Keratinocyte (primary cell): ENCODE data around the gene B3GALT6. TPM values are rescaled to one million over a fixed set of nuclear protein-coding genes. Genes with fewer than 3 reads are reported as not detected.

Experiments
- DNase-seq: peaks from one replicate; pipeline ENCODE4 v3.0.0-alpha.2; 2011; ENCODE audit warnings: low read depth, missing footprints, low spot score
- FAIRE-seq: peaks from 2 replicates; lab custom pipeline; 2011; peaks lifted over from hg19 to GRCh38; lab: Jason Lieb, UNC
- H2AFZ ChIP-seq: 2 replicates; pipeline ENCODE4 v1.6.0; 2012; ENCODE audit warnings: low read length, control low read depth, inconsistent platforms; ENCODE audit not compliant: control insufficient read depth
- H3K27ac ChIP-seq: 2 replicates; pipeline ENCODE4 v1.5.1; 2011; ENCODE audit warnings: low read length; ENCODE audit not compliant: control insufficient read depth, insufficient read depth
- H3K27me3 ChIP-seq: 3 replicates; pipeline ENCODE4 v1.6.0; 2011; ENCODE audit warnings: low read length; ENCODE audit not compliant: control insufficient read depth, insufficient read depth; ENCODE audit errors: extremely low read depth
- H3K36me3 ChIP-seq, 2 experiments: 2 replicates in 1 of 2; 3 replicates in 1 of 2; pipeline ENCODE4 v1.5.1; 2011; ENCODE audit warnings: low read length in 2 of 2, mild to moderate bottlenecking in 1 of 2; ENCODE audit not compliant: control insufficient read depth in 2 of 2, insufficient read depth in 2 of 2; ENCODE audit errors: extremely low read depth in 1 of 2
- H3K4me1 ChIP-seq: 3 replicates; pipeline ENCODE4 v1.5.1; 2011; ENCODE audit warnings: low read length; ENCODE audit not compliant: control insufficient read depth, insufficient read depth; ENCODE audit errors: extremely low read depth
- H3K4me2 ChIP-seq: 3 replicates; pipeline ENCODE4 v1.6.0; 2011; ENCODE audit warnings: low read depth, low read length; ENCODE audit not compliant: control insufficient read depth, insufficient read depth; ENCODE audit errors: extremely low read depth
- H3K4me3 ChIP-seq, 3 experiments: fragments of 200-600 bp in 1 of 3; sonication (generic) in 1 of 3; 2 replicates in 2 of 3; 3 replicates in 1 of 3; pipeline ENCODE4 v1.5.1; 2011 to 2016; ENCODE audit warnings: low read length in 3 of 3, mild to moderate bottlenecking in 3 of 3, control low read depth in 2 of 3, inconsistent platforms in 1 of 3, low read depth in 1 of 3, mixed read lengths in 1 of 3, mixed run types in 1 of 3, moderate library complexity in 1 of 3; ENCODE audit not compliant: control insufficient read depth in 2 of 3, insufficient read depth in 2 of 3; ENCODE audit errors: extremely low read depth in 1 of 3
- H3K79me2 ChIP-seq: 2 replicates; pipeline ENCODE4 v1.6.0; 2012; ENCODE audit warnings: low read length; ENCODE audit not compliant: control insufficient read depth, insufficient read depth
- H3K9ac ChIP-seq: 3 replicates; pipeline ENCODE4 v1.6.0; 2011; ENCODE audit warnings: low read length; ENCODE audit not compliant: control insufficient read depth, insufficient read depth; ENCODE audit errors: extremely low read depth
- H3K9me1 ChIP-seq: 3 replicates; pipeline ENCODE4 v1.6.0; 2011; ENCODE audit warnings: low read length; ENCODE audit not compliant: control insufficient read depth, insufficient read depth; ENCODE audit errors: extremely low read depth
- H3K9me3 ChIP-seq: 2 replicates; pipeline ENCODE4 v1.5.1; 2012; ENCODE audit warnings: low read depth, low read length; ENCODE audit not compliant: control insufficient read depth
- H4K20me1 ChIP-seq: 3 replicates; pipeline ENCODE4 v1.6.0; 2011; ENCODE audit warnings: low read length; ENCODE audit not compliant: control insufficient read depth, insufficient read depth; ENCODE audit errors: extremely low read depth
- CTCF ChIP-seq, 3 experiments: IDR thresholded peaks in 1 of 3; conservative IDR thresholded peaks in 1 of 3; optimal IDR thresholded peaks in 1 of 3; 2 replicates in 2 of 3; 3 replicates in 1 of 3; pipeline versions ENCODE3 to v1.5.1; 2011; ENCODE audit warnings: low read length in 3 of 3, mild to moderate bottlenecking in 3 of 3, moderate library complexity in 2 of 3, control low read depth in 1 of 3, inconsistent platforms in 1 of 3; ENCODE audit not compliant: insufficient read depth in 2 of 3; ENCODE audit errors: extremely low read depth in 1 of 3
- EZH2 ChIP-seq: IDR thresholded peaks from one replicate; pipeline ENCODE4 v1.6.1; 2012; ENCODE audit warnings: inconsistent platforms, mild to moderate bottlenecking, low read length, moderate library complexity
- dilution Hi-C: fragments of 300-500 bp; cut with MboI; formaldehyde crosslinking; loops from one replicate; pipeline ENCODE4 v1.7.0; 2020; ENCODE audit warnings: low sequenced_read_pairs; ENCODE audit not compliant: extremely low pct_ligation_motif_present
- polyA plus RNA-seq, 5 experiments: library from polyadenylated mRNA; depleted of rRNA in 3 of 5; stranded (reverse) in 3 of 5; stranded (forward) in 1 of 5; unstranded in 1 of 5; fragments of >200 nt; gene quantifications; 1 replicate in 1 of 5; 2 replicates in 3 of 5; 3 replicates in 1 of 5; pipeline versions ENCODE4 v1.2.1 to v1.2.3, GENCODE V29; 2011 to 2012; ENCODE audit warnings: missing spikeins in 2 of 5, low read depth in 1 of 5, low replicate concordance in 1 of 5

The B3GALT6 gene
- polyA plus RNA-seq, 1 donor (not counting 4 experiments of a cell fraction or from before 2014, with no cell fraction given): 6.8 TPM

- no peaks in the 10 kb centered on the region for H3K9me3 ChIP-seq
- no peak overlapping the region for H3K27ac ChIP-seq
- H3K4me3 ChIP-seq: peak overlapping the region in 1 of 3 experiments; percentile 21
- no peaks in the 10 kb centered on the region for H3K9me1 ChIP-seq
- FAIRE-seq (no peak), DNase-seq (peak; percentile 15)
- no peaks in the 10 kb centered on the region for H4K20me1 ChIP-seq
- H2AFZ ChIP-seq: no peak overlapping the region
- H3K4me2 ChIP-seq: peak overlapping the region; percentile 8
- no peaks in the 10 kb centered on the region for H3K79me2 ChIP-seq
- peaks cover 44% of the 10 kb centered on the region for H3K27me3 ChIP-seq
- no peak overlapping the region for H3K9ac ChIP-seq
- dilution Hi-C loops: no loop called here
- peaks cover 6% of the 10 kb centered on the region for H3K4me1 ChIP-seq
- TF ChIP-seq EZH2: no peak
- TF ChIP-seq CTCF (optimal IDR thresholded peaks at IDR 0.05 in 1 of 3, IDR thresholded peaks at IDR 0.05 in 1 of 3, conservative IDR thresholded peaks at IDR 0.05 in 1 of 3; ENCODE audit: extremely low read depth in 1 of 3, insufficient read depth in 2 of 3, low read length in 3 of 3): no peak
- no peaks in the 10 kb centered on the region for H3K36me3 ChIP-seq
Observed at GRCh38 chr1:1202831-1203560, 29.0 kb upstream of the B3GALT6 start.

GRCh38 chr1:1203561-1204424, 28.2 kb upstream of the B3GALT6 start:
- Histone ChIP-seq H3K4me1 (peaks cover 6% of the 10 kb centered on the region), H3K9me1 (no peaks in the 10 kb centered on the region), H3K4me3 (no peak overlapping the region), H3K9ac (no peak overlapping the region), H4K20me1 (no peaks in the 10 kb centered on the region), H3K36me3 (no peaks in the 10 kb centered on the region), H3K9me3 (no peaks in the 10 kb centered on the region), H3K79me2 (no peaks in the 10 kb centered on the region), H3K4me2 (no peak overlapping the region), H2AFZ (no peak overlapping the region), H3K27ac (no peak overlapping the region), H3K27me3 (peaks cover 44% of the 10 kb centered on the region)
- DNase-seq (no peak), FAIRE-seq (no peak)
- dilution Hi-C loops: no loop called here
- TF ChIP-seq EZH2: no peak
- no peak for TF ChIP-seq CTCF (optimal IDR thresholded peaks at IDR 0.05 in 1 of 3, IDR thresholded peaks at IDR 0.05 in 1 of 3, conservative IDR thresholded peaks at IDR 0.05 in 1 of 3; ENCODE audit: extremely low read depth in 1 of 3, insufficient read depth in 2 of 3, low read length in 3 of 3)
